Effector CD4-positive, alpha-beta T cell (primary cell): ENCODE measurements around the gene HNF1B.

Source experiments
- DNase-seq: peaks from one replicate; pipeline ENCODE4 v3.0.0-alpha.2; 2020

Gene HNF1B

DNA sequence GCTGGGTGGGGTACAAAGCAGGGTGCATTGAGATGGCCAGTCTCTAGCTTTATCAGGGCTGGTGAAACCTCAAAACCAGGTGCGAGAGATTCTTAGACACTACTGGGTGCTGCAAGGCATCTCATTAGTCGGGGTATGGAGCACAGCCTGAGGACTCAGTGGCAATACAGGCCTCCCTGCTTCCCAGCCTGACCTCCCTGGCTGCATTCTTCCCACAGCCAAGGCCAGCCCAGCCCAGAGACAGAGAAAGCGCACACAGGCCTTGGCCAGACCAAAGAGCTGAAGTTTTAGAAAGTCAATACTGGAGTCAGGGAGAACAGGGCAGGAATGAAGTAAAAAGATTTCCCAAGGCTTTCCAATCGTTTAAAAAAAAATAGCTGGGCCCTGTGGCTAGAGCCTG, 12.5 kb downstream of the HNF1B start:
- no peak for DNase-seq

DNA sequence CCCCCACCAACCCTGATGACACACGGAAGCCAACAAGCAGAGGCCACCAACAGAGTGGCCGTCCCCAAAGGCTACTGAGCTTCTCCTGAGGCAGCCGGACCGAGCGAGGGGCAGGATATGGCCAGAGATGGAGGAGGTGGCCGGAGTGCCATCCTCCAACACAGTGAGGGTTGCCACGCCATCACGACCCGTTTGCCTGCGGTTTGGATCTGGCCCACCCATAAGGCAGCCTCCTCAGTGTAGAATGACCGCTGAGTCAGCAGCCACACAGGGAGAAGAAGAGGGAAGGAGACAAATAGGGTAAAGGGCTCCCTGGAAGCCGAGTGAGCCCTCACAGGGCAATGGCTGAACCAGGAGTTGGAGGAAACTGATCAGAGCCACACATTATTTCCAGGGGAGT, 13.8 kb downstream of the HNF1B start:
- DNase-seq = no peak

DNA sequence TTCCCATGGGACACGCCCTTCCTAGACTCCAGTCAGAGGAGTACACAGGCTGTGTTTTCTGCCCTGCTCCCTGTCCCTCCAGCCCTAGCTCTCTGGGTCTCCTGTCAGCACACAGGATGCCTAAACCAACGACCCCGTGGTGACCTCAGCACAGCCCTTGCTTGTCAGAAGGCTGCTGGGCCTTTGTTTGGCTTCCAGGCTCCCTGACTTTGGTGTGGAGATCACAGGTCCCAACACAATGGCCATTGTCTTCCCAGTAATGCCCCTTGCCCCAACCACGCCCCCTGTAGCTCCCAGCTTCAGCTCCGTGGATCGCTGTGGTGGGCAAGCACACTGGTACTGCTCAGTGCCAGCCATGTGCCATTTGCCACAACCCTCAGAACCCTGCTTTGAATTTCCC, 15.0 kb downstream of the HNF1B start:
- DNase-seq = no peak

DNA sequence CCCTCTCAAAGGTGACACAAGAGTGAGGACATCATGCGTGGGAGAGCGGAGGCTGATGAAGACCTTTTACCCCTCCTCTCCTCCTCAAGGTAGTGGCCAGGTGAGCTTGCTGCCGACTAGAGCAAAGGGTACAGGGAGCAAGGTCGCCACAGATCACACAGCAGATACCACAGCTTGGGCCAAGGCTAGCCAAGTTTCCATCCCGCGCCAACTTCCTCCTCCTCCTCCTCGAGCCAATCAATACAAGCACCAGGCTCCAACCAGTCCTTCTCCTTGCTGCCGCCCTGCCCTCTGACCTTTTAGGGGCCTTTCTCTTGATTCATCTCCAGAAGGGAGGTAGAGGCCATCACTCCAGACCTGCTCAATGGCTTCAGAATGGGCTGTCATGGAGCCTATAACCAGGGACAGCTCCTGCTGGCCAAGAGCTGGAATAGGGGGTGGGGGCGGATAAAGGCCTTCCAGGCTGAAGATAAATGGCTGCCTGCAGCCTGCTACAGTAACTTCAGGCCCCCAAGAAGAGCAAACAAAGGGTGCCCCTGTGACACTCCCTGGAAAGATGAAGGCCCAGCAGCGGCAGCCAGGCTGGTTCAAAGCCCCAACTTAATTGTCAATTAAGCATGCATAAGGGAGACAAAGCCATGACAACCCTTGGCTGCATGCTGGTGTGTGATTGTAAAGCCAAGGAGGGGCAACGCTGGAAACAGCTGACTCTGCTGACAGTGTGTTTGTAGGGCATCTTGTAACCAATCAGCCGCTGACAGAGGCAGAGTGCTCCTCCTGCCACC, 17.8 kb downstream of the HNF1B start:
- no peak for DNase-seq

DNA sequence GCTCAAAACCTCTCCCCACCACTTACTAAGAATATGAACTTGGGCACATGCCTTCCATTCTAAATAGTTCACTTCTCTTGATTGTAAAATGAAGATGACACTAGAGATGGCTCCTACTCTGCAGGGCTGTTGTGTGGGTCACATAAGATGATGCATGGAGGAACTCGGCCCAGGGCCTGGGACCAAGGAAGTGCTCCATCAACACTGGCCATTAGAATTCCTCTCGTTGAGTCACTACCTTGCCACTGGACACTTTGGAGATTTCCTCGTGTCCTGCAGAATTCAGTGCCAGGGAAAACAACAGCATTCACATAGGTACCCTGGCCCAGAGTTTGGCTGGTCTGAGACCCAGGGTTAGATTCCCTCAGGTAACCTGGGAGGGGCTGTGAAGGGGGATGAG, 18.6 kb downstream of the HNF1B start:
- no peak for DNase-seq

DNA sequence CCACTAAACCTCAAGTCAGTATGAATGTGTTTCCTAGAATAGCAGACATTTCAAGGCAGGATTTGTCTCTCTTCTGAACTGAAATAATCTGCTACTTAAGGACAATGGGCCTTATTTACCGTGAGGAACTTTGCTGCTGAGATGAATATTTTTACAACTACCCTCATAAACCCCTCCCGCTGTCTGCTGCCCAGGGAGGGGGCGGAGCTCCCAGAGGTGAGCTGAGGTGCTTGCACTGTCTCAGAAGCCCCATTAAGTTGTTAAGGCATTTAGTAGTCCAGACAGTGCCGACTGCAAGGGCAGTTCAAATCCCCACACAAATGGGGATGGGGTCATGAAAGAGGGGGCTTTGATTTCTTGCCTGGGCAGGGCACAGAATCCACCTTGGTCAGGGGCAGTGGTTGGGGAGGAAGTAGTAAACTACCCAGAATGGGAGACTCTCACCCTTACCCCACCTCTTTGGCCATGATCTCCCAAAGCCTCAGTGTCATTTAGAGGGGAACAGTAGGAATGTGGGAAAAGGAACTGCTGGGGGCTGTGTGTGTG, 19.2 kb downstream of the HNF1B start:
- DNase-seq = no peak

DNA sequence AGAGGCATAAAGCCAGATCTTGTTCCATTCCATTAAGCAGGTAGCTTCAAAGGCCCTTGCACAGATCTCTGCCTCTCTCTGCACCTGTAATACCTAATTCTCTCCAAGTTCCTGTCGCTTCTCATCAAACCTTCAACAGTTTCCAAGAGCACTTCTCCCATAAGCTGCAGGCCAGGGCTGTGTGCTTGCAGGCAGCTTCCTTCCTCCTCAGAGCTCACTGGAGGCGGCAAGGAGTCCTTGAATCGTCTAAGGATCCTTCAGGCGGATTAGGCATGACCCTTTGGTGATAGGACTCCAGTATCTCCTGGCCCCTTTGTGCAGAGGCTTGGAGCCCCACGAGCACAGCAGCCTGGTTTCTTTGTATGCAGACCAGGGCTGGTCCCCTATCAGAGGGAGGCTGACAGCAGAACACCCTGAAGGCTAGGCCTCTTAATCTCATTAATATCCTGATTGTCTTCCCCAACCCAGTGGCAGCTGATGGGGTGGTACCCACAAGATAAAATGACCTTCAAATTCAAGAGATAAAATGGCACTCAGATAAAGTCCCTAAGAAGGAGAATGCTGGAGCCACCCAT, 19.8 kb downstream of the HNF1B start:
- no peak for DNase-seq

DNA sequence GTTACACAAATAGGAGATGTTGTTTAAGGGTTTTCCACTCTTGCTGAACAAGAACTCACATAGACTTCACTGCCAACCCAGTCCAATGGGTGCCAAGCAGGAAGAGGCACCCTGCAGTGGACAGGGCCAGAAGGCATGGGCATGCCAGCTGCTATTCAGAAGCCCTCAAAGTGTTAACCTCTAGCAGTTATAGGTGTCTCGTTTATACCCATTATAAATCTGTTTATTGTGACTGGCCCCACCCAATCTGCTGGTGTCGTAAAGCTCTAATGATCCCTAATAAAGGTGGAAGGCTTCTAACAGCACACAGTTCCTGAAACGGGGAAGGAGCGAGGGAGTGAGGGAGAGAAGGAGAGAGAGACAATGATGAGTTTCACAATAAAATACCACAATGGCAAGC, 23.9 kb downstream of the HNF1B start:
- DNase-seq = no peak

DNA sequence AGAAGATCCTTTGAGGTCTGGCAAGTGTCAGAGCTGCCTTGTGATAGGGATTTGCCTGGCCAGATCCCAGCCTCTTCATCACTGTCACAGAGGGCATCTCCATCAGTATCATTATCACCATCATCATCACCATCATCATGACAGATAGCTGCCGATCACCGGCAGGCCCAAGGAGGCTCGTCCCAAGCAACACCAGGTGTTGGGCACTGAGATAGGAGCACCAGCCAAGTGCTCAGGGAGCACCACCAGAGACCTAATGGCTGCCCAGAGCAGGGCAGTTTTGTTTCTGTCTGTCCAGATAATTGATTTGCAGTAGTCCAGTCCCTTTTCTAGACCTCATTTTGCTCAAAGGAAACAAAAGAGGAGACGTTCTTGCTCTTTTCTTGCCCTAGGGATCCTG, 25.0 kb downstream of the HNF1B start:
- DNase-seq = no peak

DNA sequence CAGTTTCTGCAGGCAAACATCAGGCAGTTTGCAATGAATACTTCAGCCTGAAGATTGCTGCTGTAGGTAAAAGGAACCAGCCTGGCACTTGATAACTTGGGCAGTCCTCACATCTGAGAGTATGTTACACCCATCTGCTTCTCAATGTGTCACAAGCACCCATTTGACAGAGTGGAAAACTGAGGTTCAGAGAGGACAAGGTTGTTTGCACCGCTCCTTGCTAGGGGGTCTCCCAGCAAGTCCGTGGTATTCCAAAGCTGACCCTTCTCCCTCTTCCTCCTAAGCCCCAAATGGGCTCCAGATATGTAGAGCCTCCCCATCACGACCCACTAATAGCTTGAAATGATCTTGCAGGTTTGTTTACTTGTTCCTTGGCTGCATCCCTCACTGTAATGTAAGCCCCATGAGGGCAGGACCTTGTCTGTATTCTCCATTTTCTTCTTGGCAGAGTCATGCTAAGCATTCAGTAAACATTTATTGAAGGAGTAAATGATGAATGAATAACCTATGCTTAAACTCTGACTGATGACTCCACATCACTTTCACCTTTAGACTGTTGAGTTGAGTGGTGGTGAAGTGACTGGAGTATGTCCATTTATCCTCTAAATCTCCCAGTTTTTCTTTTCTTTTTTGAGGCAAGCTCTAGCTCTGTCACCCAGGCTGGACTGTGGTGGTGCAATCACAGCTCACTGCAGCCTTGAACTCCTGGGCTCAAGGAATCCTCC, 26.4 kb downstream of the HNF1B start:
- DNase-seq = no peak

DNA sequence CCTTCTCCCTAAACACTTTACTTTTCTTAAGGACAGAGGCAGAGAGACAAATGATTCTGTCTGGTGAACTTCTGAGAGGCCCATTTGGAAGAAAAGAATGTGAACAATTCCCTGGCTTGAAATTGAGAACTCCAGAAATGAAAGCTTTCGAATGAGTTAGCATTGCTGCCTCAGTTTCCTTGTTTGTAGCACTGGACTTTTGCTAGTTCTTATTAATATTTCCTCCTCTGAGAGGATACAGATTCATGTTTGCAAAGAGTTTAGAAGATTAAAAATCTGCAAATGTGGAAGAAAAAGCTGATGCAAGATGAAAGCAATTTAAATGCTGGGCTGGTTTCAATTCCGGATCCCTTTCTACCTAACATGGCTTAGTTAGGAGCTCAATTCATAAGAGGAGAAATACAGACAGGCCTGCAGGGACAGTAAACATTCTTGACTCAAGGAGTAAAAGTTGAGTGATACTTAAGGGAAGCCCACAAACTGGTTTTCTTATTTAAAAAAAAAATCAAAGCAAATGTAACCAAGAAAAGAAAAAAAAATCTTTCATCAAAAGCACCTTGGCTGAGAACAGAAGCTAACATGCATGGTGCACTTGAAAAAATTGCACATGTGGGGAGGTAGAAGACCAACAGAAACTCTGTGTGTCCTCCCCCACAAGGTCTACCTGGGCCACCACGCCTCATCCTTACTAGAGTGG, 27.1 kb downstream of the HNF1B start:
- DNase-seq = no peak

DNA sequence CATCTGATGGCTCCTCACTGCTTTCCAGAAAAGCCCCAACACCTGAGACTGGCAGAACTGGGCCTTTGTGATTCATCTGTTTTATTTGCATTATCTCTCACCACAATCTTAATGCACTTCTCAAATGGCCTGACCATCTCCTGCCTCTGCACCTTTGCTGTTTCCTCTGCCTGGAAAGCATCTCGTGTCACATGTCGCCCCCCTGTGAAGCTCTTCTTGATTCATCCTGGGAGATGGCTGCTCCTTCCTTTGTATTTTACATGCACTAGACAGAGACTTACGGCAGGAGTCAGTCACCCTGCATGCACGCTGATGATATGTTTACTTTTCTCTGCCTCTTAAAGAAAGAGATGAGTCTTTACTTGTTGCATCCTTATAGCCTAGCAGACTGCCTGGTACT, 30.0 kb downstream of the HNF1B start:
- no peak for DNase-seq

DNA sequence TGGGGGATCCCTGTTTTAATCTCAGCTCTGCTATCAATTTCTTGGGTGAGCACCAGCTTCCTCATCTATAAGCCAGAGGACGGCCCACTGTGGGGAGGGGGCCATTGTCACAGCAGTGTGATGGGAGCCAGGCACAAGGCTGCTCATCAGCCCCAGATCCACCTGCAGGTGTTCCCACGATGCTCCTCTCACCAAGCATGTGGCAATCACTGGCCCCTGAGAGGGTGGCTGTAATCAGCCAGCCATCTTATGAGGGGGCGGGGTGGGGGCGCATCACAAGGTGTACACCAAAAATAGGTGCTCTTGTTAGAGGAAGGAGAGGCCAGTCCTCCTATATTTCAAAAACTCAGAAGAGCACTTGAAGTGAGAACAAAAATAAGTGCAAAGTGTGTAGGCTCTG, 31.2 kb downstream of the HNF1B start:
- no peak for DNase-seq

DNA sequence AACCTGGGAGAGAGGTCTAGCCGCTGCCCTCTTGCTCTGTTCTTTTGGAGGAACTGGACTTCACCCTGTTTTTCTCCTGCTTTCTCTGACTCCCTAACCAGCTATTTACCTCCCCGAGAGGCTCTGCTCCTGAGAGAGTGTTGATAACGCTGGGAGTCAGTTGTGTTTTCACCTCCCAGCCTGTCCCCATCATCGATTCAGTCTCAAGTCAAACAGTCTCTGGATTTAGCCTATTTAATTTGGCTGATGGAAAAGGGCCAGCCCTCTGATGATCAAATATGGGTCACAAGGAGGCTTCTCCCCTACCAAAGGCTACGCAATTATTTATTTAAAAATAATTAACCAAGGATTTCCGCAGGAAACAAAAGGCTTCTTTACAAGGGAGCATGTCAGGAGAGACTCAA, 31.8 kb downstream of the HNF1B start:
- no peak for DNase-seq

DNA sequence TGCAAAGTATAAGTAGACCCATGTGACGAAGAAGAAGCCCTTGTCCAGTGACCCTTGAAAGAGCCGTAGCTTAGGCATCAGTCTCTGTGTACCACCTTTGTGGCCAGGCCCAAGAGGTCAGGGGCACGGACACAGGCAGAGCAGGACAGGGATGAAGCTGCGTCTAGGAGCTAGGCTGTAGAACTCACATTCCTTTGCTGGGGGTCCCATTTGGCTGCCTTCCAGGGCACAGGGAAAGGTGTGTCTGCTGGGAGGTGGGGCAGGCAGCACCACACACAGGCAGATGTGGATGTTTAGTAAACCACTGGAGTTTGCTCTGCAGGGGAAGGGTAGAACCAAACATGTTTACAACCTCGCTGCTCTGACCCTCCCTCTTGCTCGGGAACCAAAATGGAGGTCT, 33.7 kb downstream of the HNF1B start:
- DNase-seq = no peak

DNA sequence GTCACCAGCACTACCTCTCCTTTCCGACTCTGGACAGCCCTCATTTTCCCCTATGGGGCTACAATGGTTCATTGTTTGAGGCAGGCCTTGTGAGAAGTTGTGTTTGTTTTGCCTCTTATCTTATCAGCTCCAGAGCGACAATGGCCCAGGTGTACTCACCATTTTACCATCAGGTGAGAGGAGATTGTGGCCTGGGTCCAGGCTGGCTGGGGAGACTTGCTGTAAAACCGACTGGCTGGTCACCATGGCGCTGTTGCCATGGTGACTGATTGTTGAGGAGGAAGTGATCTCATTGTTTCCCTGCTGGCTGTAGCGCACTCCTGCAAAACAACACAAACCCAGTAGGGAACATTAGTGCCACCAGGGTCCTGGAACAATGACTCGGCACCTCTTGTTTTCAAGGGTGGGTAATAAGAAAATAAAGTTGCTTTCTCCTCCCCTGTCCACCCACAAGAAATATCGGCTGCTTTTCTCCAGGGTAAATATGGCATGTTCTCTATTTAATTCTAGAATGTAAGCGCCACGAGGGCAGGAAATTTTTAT, 34.4 kb downstream of the HNF1B start:
- DNase-seq = no peak

DNA sequence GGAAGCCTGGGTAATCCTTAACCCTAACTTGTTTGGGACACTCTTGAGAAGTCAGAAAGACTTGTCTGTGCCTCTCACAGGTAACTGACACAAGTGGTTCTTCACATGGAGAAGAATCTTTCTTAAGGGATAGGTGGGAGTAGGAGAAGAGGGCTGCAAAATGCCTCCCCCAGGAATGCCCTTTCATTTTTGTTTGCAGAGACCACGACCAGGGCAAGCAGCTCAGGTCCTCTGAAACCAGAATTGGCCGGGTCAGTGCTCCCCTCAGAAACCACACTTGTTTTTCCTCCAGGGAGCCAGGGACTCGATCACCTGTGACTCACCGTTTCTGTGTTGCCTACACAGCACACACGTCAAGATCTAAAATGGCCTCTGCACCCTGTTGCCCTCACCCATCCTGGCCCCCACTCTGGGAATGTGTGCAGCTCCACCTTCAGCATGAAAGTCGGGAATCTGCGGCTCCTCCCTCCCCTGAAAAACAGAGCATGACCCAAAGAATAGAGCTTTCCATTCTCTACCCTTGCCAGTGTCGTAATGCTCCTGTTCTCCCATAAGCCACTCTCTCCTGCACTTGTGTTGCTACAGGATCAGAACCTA, 36.1 kb downstream of the HNF1B start:
- DNase-seq = no peak

DNA sequence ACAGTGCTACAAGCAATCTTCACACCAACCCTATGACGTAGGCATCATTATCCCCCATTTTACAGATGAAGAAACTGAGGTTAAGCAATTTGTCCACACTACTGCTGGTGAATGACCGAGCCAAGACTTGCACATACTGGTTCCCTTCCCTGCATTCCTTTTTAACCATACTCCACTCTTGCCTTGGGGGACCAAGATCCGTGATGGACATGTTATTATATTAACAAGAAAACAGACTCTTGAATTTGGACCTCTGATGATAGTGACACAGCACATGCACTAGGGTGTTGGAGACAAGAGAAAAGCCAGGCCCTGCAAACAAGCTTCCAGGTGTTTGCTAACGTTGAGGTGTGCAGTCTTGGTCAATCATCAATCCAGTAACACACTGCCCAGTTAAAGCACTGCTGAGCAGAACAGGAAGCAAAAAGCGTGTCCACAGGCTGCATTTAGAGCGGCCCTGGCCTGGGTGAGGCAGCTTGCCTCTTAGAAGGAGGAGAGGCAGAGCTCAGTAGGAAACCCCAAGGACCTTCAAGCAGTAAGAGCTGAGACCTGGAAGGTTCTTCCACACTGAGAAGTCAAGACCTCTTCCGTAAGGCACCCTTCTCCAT, 36.7 kb downstream of the HNF1B start:
- no peak for DNase-seq

DNA sequence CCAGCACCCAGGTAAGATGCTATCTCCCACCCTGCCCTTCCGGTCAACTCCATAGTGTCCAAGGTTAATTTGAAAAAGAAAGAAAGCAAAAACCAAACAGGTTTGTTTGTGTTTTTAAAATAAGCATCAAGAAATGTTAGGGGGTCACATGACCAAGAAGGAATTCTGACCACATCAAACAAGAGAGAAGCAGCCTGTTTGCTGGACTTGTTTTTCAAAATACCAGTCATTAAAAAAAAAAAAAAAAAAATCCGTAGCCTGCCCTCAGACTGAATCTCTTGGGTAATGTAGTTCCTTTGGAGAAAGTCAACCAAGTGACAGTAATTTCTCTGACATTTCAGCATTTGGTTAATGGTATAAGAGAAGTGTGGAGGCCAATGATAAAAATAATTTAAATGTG, 38.4 kb downstream of the HNF1B start:
- DNase-seq = no peak

DNA sequence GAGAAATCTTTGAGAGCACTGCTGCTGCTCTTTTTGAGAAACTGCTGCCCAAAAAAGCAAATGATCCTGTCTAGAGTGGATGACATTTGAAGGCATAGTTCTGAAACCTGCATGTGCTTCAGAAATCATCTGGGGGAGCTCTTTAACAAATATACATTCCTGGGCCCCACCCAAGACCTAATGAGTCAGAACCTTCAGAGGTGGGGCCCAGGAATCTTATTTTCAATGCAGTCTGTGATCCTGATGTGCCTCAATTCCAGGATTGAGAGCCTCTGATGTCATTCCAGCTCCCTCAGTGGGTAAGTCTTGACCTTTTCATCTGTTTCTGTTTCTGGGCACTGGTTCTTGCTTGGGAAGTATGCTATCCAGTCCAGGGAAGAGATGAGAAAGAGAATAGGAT, 42.3 kb downstream of the HNF1B start:
- no peak for DNase-seq

DNA sequence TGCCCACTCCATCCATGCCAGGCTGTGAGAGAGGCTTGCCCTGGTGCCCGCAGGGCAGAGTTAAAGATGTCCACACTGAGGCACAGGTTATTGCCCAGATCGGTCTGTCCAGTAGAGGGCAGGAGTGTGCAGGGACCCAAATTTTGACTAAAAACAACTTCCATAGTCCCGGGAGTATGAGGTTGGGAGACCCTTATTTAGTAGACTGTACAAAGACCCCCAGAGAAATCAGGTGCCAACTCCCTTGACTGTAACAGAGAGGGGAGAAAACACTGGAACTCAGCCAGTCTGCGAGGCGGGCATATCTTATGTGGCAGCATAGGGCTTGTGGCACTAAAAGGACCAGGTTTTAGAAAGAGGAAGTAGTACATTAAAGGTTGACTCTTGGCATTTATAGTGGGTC, 43.4 kb downstream of the HNF1B start:
- DNase-seq = peak; percentile 19

DNA sequence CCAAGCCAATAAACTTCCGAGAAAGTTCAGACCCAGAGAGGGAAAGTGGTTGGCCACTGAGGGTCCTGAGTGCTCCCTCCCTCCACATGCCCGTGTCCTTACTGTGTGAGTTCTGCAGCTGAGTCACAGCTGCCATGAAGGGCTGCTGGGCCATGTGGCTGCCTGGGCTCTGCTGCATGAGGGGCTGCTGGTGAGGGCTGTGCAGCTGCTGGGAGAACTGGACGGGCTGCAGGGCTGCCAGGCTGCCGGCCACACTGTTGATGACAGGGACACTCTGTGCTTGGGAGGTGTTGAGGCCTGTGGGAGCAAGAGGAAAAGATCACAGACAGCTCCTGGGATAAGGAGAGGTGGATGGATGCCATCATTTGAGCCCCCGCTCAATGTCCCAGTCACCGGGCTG, 44.0 kb downstream of the HNF1B start:
- DNase-seq = no peak
